HepG2 (cell line): ENCODE data around the gene KLF16. TPM values are rescaled to one million over a fixed set of nuclear protein-coding genes. Genes with fewer than 3 reads are reported as not detected.

ENCODE experiments used
- ELF1 ChIP-seq: sonication (generic); formaldehyde crosslinking; IDR thresholded peaks from 2 replicates; pipeline ENCODE4 v1.4.0; 2020; ENCODE audit warnings: missing genetic modification reagents
- GABPB1 ChIP-seq: IDR thresholded peaks from 2 replicates; pipeline ENCODE4 v1.6.1; 2016; ENCODE audit warnings: mild to moderate bottlenecking, missing genetic modification reagents, moderate library complexity, missing compliant biosample characterization
- GFI1 ChIP-seq: sonication (generic); formaldehyde crosslinking; IDR thresholded peaks from 2 replicates; pipeline ENCODE4 v1.5.0; 2020; ENCODE audit warnings: missing genetic modification reagents, mild to moderate bottlenecking, borderline replicate concordance
- KLF13 ChIP-seq: sonication (generic); formaldehyde crosslinking; IDR thresholded peaks from 2 replicates; pipeline ENCODE4 v1.4.0; 2020; ENCODE audit warnings: mild to moderate bottlenecking, missing genetic modification reagents
- POGK ChIP-seq: sonication (generic); formaldehyde crosslinking; conservative IDR thresholded peaks from 2 replicates; pipeline ENCODE4 v1.8.0; 2022; ENCODE audit warnings: mild to moderate bottlenecking, moderate library complexity, missing genetic modification reagents
- POLR2G ChIP-seq: fragments of 200-400 bp; formaldehyde crosslinking; IDR thresholded peaks from 2 replicates; pipeline ENCODE4 v1.6.1; 2018; ENCODE audit warnings: mild to moderate bottlenecking, low read depth, low read length, moderate library complexity
- THAP8 ChIP-seq: sonication (generic); formaldehyde crosslinking; IDR thresholded peaks from 2 replicates; pipeline ENCODE4 v1.5.1; 2020; ENCODE audit warnings: missing genetic modification reagents, mild to moderate bottlenecking, borderline replicate concordance
- ZNF142 ChIP-seq: sonication (generic); formaldehyde crosslinking; IDR thresholded peaks from 2 replicates; pipeline ENCODE4 v1.4.0; 2020; ENCODE audit warnings: missing genetic modification reagents
- ZNF570 ChIP-seq: sonication (generic); formaldehyde crosslinking; IDR thresholded peaks from 2 replicates; pipeline ENCODE4 v1.4.0; 2020; ENCODE audit warnings: mild to moderate bottlenecking, missing genetic modification reagents, borderline replicate concordance
- ZNF574 ChIP-seq: sonication (generic); formaldehyde crosslinking; IDR thresholded peaks from 2 replicates; pipeline ENCODE4 v1.4.0; 2020; ENCODE audit warnings: missing genetic modification reagents
- polyA plus RNA-seq, 8 experiments: library from polyadenylated mRNA; depleted of rRNA in 3 of 8; stranded (reverse) in 7 of 8; unstranded in 1 of 8; fragments of >200 nt; fragmentation: Illumina TruSeq in 4 of 8; extraction: Trizol in 4 of 8; gene quantifications; 2 replicates each; pipeline versions ENCODE4 v1.2.1 to v1.2.3, GENCODE V29; 2011 to 2016; ENCODE audit warnings: low read depth in 4 of 8, missing spikeins in 1 of 8, mixed read lengths in 1 of 8; ENCODE audit not compliant: insufficient read depth in 1 of 8
- total RNA-seq, 5 experiments: library from RNA; depleted of rRNA; stranded (reverse); fragments of >200 nt; fragmentation: Illumina TruSeq; extraction: Trizol; gene quantifications; 2 replicates each; pipeline ENCODE4 v1.2.3, GENCODE V29; 2016; ENCODE audit warnings: low read depth in 1 of 5
- TF ChIP-seq, protein P1 (sequence below), 2 experiments: sonication (generic) in 1 of 2; formaldehyde crosslinking in 1 of 2; IDR thresholded peaks; 2 replicates each; pipeline versions ENCODE4 v1.4.0 to v1.6.1; 2018 to 2020; ENCODE audit warnings: missing genetic modification reagents in 2 of 2, borderline replicate concordance in 1 of 2, low read depth in 1 of 2, mild to moderate bottlenecking in 1 of 2, missing biosample characterization in 1 of 2

KLF16 gene
- total and polyA plus RNA-seq, 2 of the 13 experiments (the other 11 are each of a cell fraction or from before 2014, with no cell fraction given), result 3.5 to 6.7 TPM

GRCh38 chr19:1840541-1841115, 22.8 kb downstream of the KLF16 start (continued):
- no peak for TF ChIP-seq POGK (CRISPR knock-in tag)
- TF ChIP-seq GABPB1, result peak; percentile 29; the same call in 1 of the 2 replicates
- 0 out of 2 replicates have a peak, but pooled peaks have one; percentile 27 for TF ChIP-seq GFI1
- no peak for TF ChIP-seq ZNF142 (CRISPR knock-in tag)
- TF ChIP-seq THAP8 (CRISPR knock-in tag), result no peak
- peak; percentile 45; the same call in 1 of the 2 replicates for TF ChIP-seq POLR2G
- TF ChIP-seq, protein P1, sequence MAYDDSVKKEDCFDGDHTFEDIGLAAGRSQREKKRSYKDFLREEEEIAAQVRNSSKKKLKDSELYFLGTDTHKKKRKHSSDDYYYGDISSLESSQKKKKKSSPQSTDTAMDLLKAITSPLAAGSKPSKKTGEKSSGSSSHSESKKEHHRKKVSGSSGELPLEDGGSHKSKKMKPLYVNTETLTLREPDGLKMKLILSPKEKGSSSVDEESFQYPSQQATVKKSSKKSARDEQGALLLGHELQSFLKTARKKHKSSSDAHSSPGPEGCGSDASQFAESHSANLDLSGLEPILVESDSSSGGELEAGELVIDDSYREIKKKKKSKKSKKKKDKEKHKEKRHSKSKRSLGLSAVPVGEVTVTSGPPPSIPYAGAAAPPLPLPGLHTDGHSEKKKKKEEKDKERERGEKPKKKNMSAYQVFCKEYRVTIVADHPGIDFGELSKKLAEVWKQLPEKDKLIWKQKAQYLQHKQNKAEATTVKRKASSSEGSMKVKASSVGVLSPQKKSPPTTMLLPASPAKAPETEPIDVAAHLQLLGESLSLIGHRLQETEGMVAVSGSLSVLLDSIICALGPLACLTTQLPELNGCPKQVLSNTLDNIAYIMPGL (CRISPR knock-in tag; IDR thresholded peaks at IDR 0.05; ENCODE audit: borderline replicate concordance in 1 of 2, low read depth in 1 of 2), result peak in 1 of 2 experiments; percentile 22; a peak in 1 of 4 replicates
- TF ChIP-seq ZNF570 (CRISPR knock-in tag), result no peak
- 0 out of 2 replicates have a peak, but pooled peaks have one; percentile 29 for TF ChIP-seq KLF13
- TF ChIP-seq ZNF574 (CRISPR knock-in tag), result no peak
- TF ChIP-seq ELF1 (CRISPR knock-in tag), result 0 out of 2 replicates have a peak, but pooled peaks have one; percentile 30
